GM12873 (cell line): Measurements from ENCODE around the gene SKIC3.

Experiments used
- TF ChIP-seq, protein P1 (sequence below): IDR thresholded peaks from 2 replicates; pipeline ENCODE4 v1.5.1; 2012; ENCODE audit warnings: low read depth, mild to moderate bottlenecking, moderate library complexity, low read length, control low read depth; ENCODE audit not compliant: insufficient read depth; ENCODE audit errors: missing control alignments

The SKIC3 gene

DNA sequence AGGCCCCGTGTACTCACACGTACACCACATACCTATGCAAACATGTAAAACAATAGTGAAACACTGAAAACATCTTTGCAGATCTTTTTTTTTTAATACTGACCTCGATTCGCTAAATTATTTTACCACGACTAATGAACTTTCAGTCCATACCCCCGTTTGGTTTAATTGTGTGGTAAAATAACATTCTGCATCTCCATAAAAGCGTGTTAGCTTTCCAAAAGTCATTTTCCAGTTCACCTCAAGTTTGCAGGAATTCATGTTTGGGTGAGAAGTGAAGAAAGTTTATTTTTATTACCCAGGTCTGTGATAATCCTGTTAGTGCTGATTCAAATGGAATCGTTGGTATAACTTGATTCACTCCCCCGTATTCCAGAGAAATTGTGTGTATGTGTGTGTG lies 776 bp upstream of the SKIC3 start:
- TF ChIP-seq, protein P1, sequence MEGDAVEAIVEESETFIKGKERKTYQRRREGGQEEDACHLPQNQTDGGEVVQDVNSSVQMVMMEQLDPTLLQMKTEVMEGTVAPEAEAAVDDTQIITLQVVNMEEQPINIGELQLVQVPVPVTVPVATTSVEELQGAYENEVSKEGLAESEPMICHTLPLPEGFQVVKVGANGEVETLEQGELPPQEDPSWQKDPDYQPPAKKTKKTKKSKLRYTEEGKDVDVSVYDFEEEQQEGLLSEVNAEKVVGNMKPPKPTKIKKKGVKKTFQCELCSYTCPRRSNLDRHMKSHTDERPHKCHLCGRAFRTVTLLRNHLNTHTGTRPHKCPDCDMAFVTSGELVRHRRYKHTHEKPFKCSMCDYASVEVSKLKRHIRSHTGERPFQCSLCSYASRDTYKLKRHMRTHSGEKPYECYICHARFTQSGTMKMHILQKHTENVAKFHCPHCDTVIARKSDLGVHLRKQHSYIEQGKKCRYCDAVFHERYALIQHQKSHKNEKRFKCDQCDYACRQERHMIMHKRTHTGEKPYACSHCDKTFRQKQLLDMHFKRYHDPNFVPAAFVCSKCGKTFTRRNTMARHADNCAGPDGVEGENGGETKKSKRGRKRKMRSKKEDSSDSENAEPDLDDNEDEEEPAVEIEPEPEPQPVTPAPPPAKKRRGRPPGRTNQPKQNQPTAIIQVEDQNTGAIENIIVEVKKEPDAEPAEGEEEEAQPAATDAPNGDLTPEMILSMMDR, result no peak

DNA sequence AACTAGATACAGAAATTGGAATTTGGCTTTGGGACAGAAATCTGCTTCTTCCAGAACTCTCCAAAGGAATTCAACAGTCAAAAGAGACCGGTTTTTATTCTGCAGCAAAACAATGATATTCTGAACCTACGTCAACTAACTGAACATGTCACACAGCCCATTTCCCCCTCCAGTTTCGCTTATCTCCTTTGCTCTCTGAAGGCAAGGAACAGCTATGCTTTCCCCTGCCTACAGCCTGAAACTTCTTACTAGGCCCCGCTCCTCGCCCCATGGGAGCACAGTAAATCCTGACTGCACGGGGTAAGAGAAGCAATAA lies 488 bp downstream of the SKIC3 start:
- TF ChIP-seq, protein P1, result no peak

DNA sequence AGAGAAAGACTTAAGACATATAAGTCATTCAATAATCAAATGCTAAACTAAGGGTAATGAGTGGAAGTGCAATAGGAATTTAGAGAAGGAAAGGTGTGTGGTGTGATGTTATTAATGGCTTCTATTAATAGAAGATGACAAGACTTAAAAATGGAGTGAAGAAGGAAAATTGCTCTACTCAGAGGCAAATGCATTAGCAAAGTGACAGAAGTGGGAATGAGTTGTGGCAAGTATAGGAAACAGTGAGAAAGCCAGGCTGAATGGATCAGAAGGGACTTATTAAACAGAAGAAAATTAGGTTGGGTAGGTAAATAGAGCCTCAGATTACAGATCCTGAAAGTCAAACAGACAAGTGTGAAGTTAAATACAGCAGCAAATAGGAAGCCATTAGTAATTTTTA lies 5.7 kb downstream of the SKIC3 start:
- TF ChIP-seq, protein P1, result no peak

DNA sequence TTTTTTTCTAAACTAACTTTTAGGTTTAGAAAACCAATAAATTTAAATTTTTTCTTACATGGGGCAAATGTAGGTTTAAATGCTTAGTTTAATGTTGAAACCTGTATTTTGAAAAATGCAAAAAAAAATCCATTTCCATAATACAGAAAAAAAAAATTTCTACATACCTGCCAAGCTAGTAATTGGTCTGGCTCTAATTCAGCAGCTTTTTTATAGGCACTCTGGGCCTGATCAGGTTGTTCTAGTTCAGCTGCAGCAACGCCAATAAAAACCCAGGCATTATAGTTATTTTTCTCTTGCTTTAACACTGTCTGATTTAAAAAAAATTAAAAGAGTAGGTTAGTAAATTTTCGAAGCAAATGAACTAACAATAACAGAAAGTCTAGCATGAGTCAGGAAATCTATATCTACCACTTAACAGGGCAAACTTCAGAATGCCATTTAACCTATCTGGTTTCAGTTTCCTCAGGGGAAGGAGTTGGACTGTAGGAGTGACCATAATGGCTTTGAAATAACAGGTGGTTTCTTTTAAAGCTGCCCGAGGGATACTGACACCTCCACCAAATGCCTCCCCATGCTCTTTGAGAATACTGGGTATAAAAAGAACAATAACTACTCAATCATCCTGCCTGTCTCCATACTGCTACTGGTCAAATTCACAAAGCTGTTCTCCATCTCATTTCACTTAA lies 11.6 kb downstream of the SKIC3 start:
- TF ChIP-seq, protein P1, result no peak

DNA sequence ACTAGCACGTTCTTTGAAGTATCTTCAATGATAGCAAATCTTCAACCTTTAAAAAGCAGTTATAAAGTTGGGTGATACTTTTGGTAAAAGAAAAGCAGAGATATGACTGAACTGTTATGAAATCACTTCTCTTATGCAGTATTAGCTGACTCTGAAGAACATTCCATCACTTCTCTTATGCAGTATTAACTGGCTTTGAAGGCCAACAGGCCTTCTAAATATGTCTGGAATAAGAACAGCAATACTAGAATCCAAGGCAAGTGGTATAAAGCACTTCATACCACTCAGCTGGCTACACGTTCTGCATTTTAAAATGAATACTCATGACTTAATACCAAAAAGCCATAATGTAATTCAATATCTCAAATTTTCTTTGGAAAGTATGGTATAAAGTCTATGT lies 17.3 kb downstream of the SKIC3 start:
- TF ChIP-seq, protein P1, result no peak

DNA sequence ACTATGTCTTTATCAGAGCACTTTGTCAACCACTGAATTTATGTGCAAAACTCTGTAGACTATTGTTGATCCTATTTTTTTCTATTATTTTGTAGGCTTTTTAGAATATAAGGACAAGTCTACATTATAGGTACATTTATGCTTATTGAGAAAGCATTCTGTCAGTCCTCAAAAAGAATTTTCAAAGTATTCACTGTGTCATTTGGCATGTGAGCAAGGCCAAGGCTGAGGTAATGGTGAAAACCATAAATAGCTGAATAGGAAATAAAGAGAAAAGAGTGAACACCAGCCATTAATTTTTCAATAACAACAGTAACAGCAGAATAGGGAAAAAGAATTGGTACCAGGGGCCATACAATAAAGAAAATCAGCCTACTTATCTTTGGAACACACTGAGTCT lies 21.0 kb downstream of the SKIC3 start:
- TF ChIP-seq, protein P1, result no peak

DNA sequence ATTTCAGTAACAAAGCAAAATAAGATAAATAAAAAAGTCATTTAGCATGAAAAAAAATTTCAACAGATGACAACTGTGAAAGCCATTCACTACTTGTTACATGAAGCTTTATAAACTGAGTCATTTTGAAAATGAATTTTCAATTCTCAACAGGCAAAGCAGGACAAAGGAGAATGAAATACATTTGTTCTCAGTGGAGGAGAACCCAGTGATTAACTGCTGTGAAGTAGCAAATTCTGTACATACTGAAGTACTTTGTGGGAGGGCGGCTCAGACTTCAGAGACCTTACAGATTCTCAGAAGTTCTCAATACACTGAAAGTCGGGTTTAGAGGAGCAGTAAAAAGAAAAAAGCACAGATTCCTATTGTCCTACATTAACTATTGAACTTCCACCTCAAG lies 21.7 kb downstream of the SKIC3 start:
- TF ChIP-seq, protein P1, result no peak
